Measurements from ENCODE around the gene TBX1.

GRCh38 chr22:19722178-19722981, 38.2 kb upstream of the TBX1 start:
- TF ChIP-seq CTCF (IDR thresholded peaks at IDR 0.05), result no peak
- TF ChIP-seq EZH2phosphoT487 (IDR thresholded peaks at IDR 0.05), result peak; percentile 58
- no peak for TF ChIP-seq EZH2 (IDR thresholded peaks at IDR 0.05)

Data from neural progenitor cell (in vitro differentiated cells).